NCI-H1105 (cell line): ENCODE measurements around the gene LRP4.
"Not testable (repeated sequence)": the region's sequence is repeated elsewhere in the genome, so short reads cannot be mapped to it uniquely, and the experiment has no call there.

Source experiments
- DNase-seq: peaks from one replicate; lab custom pipeline; 2025; lab: John Stamatoyannopoulos, UW

Gene LRP4, protein sequence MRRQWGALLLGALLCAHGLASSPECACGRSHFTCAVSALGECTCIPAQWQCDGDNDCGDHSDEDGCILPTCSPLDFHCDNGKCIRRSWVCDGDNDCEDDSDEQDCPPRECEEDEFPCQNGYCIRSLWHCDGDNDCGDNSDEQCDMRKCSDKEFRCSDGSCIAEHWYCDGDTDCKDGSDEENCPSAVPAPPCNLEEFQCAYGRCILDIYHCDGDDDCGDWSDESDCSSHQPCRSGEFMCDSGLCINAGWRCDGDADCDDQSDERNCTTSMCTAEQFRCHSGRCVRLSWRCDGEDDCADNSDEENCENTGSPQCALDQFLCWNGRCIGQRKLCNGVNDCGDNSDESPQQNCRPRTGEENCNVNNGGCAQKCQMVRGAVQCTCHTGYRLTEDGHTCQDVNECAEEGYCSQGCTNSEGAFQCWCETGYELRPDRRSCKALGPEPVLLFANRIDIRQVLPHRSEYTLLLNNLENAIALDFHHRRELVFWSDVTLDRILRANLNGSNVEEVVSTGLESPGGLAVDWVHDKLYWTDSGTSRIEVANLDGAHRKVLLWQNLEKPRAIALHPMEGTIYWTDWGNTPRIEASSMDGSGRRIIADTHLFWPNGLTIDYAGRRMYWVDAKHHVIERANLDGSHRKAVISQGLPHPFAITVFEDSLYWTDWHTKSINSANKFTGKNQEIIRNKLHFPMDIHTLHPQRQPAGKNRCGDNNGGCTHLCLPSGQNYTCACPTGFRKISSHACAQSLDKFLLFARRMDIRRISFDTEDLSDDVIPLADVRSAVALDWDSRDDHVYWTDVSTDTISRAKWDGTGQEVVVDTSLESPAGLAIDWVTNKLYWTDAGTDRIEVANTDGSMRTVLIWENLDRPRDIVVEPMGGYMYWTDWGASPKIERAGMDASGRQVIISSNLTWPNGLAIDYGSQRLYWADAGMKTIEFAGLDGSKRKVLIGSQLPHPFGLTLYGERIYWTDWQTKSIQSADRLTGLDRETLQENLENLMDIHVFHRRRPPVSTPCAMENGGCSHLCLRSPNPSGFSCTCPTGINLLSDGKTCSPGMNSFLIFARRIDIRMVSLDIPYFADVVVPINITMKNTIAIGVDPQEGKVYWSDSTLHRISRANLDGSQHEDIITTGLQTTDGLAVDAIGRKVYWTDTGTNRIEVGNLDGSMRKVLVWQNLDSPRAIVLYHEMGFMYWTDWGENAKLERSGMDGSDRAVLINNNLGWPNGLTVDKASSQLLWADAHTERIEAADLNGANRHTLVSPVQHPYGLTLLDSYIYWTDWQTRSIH (N-terminal part only)

DNA sequence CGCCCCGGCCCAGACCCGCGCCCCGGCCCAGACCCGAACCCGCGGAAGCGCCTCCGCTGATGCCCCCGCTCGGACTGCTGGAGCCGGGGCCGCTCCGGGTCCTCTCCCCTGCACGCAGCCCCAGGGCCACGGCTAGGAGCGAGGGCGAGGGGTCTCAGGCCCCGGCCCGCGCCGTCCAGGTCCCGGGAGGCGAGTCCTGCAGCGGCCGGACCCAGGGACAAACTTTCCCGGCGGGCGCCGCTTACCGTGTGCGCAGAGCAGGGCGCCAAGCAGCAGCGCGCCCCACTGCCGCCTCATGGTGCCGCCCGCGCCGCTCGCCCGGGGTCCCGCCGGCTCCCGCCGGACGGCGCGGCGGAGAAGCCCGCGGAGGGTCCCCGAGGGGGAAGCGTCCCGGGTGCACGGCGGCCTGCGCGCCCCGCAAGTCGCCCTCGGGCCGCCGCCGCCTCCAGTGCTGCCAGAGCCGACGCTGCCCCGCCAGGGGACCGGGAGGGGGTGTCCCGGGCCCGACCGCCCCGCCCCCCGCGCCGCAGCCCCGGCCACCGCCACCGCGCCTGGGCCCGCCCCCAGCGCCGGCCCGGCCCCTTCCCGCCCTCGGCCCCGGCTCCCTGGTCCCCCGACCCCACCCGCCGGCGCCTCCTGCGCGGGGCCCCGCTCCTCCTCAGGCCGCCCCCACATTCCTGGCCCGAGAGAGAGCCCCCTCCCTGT, at the start of gene LRP4:
Gene LRP4, minus strand, starts transcription at position 468 of the 705 bp plus-strand sequence. Its CDS starts 171 bp downstream, at position 297.
- DNase-seq: no peak

DNA sequence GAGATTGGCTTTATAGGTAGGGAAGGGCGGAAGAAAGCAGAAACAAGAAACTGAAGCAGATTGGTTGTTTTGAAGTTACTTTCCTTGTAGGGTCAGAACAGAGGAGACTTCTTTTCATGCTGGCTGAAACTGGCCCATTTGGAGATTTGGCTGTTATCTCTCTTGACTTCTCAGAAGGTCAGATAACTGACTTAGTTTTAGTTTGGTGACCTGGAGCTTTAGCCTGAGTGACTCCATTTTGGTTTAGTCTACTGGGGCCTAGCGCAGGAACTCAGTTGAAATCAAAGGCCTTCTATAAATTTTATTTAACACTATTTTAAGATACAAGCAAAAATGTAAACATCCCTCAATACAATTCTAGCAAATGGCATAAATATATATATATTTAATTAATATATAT, 49.6 kb upstream of the LRP4 start:
- DNase-seq: no peak

DNA sequence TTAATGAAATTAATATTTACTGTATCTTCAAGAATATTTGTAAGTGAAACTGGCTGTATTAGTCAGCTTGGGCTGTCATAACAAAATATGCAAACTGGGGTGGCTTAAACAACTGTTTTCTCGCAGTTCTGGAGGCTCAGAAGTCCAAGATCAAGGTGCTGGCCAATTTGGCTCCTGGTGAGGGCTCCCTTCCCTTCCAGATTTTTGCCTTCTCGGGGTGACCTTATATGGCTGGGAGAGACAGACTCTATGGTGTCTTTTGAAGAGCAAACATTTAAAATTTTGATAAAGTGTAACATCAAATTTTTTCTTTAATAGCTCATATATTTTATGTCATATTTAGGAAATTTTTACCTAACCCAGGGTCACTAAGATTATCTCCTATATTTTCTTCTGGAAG, 48.4 kb upstream of the LRP4 start:
- no peak for DNase-seq

DNA sequence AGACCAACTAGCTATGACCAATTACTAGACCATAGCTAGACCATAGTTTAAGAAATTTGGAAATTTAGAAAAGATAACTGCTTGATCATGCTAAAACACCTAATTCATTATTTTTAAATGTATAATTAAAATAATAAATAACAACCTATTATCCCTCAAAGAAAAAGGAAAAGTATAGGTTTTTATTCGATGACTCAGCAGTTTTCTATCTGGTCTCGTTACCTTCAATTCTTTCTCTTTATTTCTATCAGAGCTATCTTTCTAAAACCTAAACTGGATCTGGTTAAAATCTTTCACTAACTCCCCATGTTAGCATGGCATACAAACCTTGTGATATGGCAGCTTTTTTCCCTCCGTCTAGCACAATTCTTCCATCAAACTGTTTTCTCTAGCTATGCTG, 45.5 kb upstream of the LRP4 start:
- DNase-seq: no peak

DNA sequence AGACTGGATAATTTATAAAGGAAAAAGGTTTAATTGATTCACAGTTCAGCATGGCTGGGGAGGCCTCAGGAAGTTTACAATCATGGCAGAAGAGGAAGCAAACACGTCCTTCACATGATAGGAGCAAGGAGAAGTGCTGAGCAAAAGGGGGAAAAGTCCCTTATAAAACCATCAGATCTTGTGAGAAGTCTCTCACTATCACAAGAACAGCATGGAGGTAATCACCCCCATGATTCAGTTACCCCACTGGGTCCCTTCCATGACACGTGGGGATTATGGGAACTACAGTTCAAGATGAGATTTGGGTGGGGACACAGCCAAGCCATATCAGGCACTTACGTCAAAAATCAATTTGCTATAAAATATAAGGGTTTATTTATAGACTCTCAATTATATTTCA, 43.5 kb upstream of the LRP4 start:
- not testable (repeated sequence) for DNase-seq

DNA sequence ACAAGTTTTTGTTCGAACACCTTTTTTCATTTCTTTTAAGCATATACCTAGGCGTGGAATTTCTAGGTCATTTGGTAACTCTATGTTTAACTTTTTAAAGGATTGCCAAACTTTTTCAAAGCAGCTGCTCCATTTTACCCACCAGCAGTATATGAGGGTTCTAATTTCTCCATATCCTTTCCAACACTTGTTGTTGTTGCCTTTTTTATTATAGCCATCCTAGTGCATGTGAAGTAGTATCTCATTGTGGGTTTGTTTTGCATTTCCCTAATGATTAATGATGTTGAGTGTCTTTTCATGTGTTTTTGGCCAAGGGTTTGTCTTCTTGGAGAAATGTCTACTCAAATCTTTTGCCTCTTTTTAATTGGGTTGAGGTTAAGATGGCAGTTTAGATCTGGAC, 42.7 kb upstream of the LRP4 start:
- no peak for DNase-seq

DNA sequence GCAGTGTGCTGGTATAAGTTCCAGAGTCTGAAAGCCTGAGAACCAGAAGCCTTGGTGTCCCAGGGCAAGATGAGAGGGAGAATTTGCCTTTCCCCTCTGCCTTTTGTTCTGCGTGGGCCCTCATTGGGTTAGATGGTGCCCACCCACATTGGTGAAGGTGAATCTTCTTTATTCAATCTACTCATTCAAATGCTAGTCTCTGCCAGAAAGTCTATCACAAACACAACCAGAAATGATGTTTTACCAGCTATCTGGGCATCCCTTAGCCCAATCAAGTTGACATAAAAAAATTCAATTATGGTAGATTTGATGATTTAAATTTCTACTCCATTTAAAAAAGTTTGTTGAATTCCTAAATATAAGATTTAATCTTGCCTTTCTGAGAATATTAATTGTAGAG, 40.4 kb upstream of the LRP4 start:
- no peak for DNase-seq

DNA sequence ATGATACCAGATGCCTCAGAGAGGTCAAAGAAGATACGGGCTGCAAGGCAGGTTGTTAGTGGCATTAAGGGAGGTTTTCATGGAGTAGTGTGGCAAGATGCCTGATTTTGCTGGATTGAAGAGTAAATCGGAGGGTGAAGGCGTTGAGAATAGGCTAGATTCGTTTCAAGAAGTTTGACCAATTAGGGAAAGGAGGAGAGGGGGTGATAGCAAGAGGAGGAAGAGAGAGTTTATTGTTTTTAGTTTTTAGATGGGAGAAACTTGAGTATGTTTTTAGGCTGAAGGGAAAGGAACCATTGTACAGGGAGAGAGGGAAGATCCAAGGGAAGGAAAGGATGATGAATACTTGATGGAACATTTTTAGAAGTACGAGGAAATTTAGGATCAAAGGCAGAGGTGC, 34.7 kb upstream of the LRP4 start:
- no peak for DNase-seq

DNA sequence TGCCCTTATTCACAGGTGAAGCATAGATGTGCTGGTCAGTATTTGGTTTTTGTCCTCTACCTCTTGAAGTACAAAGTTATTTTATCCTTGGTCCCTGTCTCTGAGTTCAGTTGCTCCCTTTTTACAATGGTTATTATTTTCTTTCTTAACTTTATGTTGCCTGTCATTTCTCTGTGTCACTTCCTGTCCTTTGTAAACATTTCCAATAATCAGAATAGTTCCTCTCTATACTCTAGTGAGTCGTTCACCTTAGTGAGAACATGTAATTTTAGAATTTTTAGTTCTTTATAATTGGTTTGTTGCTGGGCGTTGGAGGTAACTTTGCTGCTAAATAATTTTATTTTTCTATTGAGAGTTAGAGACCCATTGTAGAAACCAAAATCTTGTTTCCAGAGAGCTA, 34.2 kb upstream of the LRP4 start:
- DNase-seq: no peak

DNA sequence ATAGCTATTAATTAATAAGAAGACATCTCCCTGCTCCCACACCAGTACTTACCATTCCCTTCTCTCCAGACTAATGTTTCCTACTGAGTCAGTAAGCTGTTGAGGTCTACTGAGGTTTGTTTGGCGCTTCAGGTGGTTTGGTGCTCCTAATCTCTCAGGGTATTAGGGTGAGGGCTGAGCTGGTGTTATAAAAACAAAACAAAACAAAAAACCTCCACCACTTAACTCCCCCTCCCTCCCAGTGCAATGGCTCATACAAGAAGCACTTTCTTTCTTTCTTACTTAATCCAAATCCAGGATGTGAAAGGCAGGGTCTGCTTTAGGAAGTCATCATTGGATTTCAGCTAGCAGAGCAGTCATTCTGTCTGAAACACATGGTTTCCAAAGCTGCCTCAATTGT, 33.5 kb upstream of the LRP4 start:
- DNase-seq: no peak

DNA sequence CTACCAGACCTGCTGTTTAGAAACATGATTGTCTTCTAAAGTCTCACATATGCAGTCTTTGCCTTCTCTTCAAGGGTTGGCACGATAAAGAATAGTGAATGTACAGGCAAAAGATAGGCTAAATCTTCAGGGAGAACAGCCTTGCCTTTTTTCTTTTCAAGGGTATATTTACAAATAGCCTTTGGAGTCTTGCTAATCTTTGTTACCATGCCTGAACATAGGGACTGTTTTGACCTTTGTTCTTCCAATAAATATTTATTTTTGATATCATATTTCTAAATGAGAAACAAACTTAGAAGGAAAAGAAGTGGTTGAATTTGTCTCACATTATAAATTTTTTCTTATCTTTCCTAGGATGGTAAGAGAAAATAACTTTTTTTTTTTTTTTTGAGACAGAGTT, 30.9 kb upstream of the LRP4 start:
- DNase-seq: no peak

DNA sequence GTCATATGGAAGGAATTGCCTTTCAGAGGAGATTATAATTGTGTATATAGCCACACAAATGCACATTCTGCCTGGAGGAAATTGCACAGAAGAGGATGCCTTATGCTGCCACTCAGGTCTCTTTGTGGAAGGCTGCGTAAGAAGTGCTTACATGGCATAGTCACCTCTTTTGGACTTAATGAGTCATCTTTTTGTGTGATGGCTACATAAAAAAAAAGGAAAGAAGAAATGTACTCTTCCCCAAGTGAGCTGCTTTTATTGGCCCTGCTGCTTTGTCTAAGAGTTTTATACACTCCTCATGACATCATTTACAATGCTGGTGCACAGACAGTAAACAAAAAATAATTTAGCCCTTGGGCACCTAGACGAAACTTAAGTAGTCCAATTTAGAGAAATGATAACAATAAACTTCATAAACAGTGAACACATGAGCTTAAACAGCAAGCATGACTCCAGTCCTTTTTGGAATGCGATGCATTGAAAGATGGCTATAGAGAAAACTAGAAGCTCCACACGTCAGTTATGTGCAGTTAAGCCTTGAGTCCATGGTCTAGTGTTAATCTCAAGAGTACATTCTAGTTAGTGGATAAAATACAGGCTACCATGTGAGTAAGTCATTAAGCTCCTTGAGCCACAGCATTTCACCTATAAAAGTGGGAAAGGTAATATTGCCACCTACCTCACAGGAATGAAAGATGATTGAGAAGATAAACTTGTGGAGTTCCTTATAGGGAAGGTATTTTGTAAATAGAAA, 30.2 kb upstream of the LRP4 start:
- DNase-seq: no peak

DNA sequence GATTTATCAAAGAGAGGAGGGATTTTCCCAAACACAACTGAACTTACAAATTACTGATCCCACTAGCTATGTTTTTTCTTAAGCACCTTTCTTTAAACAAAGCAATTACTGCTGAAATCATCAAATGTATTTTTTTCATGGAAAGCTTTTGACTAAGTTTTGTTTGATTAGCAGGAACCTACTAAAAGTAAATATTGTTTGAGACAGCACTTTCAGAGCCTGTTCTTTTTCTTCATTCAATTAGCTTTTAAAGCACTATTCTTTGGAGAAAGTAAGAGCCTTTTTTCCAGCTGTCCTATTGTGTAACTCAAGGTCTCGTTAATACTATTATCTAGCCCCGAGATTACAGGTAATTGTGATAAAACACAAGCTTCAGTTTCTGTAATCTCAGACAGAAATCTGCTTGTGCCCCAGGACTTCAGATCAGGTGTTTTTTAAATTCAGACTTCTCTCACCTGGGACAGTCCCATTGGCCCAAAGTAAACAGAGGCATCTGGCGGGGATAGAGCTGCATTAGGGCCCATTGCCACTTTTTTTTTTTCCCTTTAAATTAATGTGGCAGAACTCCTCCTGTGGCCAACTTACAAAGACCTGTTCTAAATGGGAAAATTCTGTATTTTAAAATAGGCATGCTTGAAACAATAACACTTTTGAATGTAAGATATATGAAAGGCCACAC, 29.2 kb upstream of the LRP4 start:
- DNase-seq: peak; percentile 16

DNA sequence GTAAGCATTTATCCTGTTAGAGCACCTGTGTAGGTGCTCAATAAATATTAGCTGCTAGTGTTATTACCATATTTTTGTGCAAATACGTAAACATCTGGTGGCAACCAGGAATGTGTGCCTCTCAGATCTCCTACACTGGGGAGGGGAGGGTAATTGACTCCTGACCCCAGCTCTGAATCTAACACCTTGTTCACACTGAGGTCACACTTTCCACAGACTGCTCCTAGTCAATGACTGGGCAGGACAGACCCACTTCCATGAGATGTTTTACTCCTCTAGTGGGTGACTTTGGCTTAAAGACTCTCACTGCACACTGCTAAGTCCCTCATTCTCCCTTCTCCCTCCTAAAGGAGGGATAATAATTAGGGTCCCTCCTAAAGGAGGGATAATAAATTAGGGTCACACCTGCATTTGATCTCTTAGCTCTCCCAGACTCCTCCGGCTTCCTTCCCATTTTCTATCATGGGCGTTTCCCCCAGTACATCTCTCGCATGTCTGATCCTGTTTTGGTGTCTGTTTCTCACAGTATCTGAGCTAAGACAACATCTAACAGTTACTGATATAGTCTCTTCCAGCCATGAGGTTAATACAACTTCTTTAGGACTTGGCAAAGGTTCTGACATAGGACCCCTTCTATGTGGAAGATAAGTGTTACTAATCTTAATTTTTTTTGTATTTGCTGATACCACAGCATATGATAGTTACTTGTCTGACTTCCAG, 26.2 kb upstream of the LRP4 start:
- no peak for DNase-seq

DNA sequence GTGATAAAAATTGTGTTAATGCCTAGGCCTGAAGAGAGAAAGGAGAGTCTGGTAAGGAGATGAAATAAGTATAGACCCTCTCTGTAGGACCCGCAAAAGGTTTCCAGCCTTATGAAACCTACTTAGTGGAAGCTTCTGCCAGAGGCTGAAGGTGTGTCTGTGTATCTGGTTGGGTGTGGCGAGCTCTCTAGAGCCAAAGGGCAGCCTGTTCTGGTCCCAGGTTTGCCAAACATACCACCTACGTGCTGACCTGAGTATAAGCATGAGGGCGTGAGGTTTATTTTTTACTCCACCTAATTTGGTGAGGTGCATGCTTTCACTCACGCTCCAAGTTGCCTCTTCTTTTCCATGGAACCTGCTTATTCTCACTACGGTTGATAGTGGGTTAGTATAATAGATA, 23.8 kb upstream of the LRP4 start:
- no peak for DNase-seq

DNA sequence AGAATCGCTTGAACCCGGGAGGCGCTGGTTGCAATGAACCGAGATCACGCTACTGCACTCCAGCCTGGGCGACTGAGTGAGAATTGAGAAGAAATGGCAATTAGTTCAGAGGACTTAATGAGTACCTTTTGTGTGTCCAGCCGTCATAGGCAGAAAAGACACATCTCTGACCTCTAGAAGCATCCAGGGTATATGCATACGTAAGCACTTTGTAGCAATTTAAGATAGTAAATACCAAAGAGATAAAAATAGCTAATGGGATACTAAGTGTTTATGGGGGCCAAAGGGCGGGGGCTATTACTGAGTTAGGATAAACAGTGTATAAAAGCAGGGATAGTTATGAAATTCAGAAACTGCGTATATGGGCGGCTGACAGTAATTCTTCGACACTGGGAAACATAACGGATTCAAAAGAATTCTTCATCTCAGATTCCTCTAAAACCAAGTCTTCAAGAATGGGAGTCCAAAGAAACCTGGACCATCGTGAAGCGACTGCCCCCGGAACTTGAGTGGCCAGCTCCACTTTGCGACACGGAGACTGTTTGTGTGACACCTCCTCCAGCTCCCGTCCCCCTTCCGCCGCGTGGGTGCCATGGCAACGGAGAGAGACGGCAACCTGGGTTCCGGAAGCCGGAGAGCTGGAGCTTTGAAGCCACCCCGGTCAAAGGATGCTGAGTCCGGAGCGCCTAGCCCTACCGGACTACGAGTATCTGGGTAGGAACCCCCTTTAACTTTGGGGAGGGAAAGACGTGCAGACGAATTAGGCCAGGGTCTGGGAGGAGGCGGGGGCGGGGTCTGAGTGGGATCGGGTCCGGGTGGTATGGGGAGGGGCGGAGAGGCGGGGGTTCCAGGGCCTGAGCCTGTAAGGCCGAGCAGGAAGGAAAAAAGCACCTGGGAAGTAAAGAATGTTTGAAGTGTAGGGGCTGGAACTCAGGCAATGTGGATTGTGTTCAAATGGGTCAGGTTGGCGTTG, 18.1 kb upstream of the LRP4 start, which contains the start of gene CSTPP1:
Gene CSTPP1, plus strand, starts transcription at position 624 of the 973 bp plus-strand sequence. Its CDS starts 45 bp downstream, at position 669.
- DNase-seq: peak; percentile 91

DNA sequence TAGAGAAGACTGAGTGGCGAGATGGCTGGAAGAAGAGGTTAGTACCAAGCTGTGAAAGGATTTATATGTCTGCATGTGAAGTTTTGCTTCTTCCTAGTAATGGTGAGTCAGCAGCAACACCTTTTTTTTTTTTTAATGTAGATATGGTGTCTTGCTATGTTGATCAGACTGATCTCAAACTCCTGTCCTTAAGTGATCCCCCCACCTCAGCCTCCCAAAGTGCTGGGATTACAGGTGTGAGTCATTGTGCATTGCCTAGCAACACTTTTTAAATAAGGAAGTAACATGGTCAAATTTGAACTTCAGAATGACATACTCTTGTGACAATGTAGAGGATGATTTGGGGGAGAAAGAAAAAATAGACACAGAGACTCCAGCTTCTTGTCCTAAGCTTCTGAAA, 11.7 kb upstream of the LRP4 start:
- DNase-seq: no peak

DNA sequence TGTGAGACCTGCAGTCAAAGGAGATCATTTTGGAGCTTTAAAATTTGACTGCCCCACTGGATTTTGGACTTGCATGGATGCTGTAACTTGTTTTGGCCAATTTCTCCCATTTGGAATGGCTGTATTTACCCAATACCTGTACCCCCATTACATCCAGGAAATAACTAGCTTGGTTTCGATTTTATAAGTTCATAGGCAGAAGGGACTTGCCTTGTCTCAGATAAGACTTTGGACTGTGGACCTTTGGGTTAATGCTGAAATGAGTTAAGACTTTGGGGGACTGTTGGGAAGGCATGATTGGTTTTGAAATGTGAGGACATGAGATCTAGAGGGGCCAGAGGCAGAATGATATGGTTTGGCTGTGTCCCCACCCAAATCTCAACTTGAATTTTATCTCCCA, 10.4 kb upstream of the LRP4 start:
- DNase-seq: not testable (repeated sequence)
